Kidney epithelial cell (primary cell): ENCODE data around the gene GGA2. TPM values are rescaled to one million over a fixed set of nuclear protein-coding genes. Genes with fewer than 3 reads are reported as not detected.
"Not testable (repeated sequence)": the region's sequence is repeated elsewhere in the genome, so short reads cannot be mapped to it uniquely, and the experiment has no call there.

ENCODE experiments used
- DNase-seq: peaks from one replicate; pipeline ENCODE4 v3.0.0-alpha.2; 2010; ENCODE audit warnings: low read depth
- H3K27me3 ChIP-seq: 2 replicates; pipeline ENCODE4 v1.6.0; 2011; ENCODE audit warnings: low read length; ENCODE audit not compliant: control insufficient read depth, insufficient read depth
- H3K36me3 ChIP-seq: 2 replicates; pipeline ENCODE4 v1.5.1; 2011; ENCODE audit warnings: low read length; ENCODE audit not compliant: control insufficient read depth, insufficient read depth
- H3K4me3 ChIP-seq: 2 replicates; pipeline ENCODE4 v1.5.1; 2011; ENCODE audit warnings: low read depth, mild to moderate bottlenecking, control low read depth, low read length
- total RNA-seq: library from RNA; depleted of rRNA; stranded (reverse); fragments of >200 nt; gene quantifications from 2 replicates; pipeline ENCODE4 v1.2.3, GENCODE V29; 2015
- TF ChIP-seq, protein P1 (sequence below): IDR thresholded peaks from 2 replicates; pipeline ENCODE4 v1.5.1; 2011; ENCODE audit warnings: mild to moderate bottlenecking, moderate library complexity, low read length, control low read depth, inconsistent platforms; ENCODE audit not compliant: insufficient read depth, poor library complexity, severe bottlenecking

GGA2 gene
- total RNA-seq, 1 donor from 2014 or later: 41.6 TPM

DNA sequence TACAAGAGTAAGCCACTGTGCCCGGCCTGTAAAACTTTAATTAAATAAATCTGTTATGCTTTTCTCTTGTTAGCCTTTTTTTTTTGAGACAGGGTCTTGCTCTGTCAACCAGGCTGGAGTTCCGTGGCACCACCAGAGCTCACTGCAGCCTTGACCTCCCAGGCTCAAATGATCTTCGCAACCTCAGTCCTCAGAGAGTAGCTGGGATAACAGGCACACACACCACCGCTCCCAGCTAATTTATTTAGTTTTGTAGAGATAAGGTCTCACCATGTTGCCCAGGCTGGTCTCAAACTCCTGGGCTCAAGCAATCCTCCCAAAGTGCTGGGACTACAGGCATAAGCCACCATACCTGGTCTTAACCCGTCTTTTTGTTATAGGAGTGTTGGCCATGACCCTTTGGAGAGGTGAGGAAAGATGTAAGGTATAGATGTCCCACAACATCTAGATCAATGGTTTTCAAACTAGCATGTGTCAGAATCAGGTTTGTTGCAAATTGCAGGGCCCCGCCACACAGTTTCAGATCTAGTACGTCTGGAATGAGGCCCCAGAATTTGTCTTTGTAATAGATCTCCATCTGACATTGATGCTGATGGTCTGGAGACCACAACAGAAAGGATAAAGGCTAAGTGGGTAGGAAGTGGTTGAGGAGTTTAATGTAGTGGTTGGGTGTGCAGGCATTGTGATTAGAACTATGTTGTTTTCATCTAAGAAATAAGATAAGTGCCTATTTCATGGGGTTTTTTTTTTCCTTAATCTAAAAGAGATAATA, 4.3 kb upstream of the GGA2 start:
- TF ChIP-seq, protein P1, sequence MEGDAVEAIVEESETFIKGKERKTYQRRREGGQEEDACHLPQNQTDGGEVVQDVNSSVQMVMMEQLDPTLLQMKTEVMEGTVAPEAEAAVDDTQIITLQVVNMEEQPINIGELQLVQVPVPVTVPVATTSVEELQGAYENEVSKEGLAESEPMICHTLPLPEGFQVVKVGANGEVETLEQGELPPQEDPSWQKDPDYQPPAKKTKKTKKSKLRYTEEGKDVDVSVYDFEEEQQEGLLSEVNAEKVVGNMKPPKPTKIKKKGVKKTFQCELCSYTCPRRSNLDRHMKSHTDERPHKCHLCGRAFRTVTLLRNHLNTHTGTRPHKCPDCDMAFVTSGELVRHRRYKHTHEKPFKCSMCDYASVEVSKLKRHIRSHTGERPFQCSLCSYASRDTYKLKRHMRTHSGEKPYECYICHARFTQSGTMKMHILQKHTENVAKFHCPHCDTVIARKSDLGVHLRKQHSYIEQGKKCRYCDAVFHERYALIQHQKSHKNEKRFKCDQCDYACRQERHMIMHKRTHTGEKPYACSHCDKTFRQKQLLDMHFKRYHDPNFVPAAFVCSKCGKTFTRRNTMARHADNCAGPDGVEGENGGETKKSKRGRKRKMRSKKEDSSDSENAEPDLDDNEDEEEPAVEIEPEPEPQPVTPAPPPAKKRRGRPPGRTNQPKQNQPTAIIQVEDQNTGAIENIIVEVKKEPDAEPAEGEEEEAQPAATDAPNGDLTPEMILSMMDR: no peak
- H3K4me3 ChIP-seq: no peak overlapping the region
- no peaks in the 10 kb centered on the region for H3K27me3 ChIP-seq
- no peak for DNase-seq
- no peaks in the 10 kb centered on the region for H3K36me3 ChIP-seq

DNA sequence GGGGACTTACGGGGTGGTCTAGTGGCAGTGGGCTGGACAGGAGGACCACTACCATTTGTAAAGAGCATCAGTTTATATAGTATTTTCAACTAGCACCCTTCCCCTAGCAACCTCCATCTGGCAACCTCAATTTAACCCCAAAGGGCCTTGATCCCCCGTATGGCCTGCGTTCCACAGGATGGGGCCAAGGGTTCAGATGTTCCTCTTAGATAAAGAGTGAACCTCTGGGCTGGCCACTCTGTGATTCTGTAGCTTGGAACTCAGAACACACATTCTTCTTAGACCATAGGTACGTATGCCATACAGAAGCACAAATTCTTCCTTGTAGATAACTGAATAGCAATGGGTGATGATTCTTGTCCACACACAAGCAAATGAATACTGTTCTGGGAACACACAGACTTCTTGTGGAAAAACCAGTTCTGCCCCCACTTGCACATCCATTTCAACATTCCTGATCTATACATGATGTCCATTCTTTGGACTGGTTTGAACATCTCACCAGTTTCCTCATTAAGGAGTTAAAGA, 1.9 kb upstream of the GGA2 start:
- no peak for DNase-seq
- TF ChIP-seq, protein P1: no peak
- H3K4me3 ChIP-seq: no peak overlapping the region
- H3K27me3 ChIP-seq: no peaks in the 10 kb centered on the region
- H3K36me3 ChIP-seq: no peaks in the 10 kb centered on the region

DNA sequence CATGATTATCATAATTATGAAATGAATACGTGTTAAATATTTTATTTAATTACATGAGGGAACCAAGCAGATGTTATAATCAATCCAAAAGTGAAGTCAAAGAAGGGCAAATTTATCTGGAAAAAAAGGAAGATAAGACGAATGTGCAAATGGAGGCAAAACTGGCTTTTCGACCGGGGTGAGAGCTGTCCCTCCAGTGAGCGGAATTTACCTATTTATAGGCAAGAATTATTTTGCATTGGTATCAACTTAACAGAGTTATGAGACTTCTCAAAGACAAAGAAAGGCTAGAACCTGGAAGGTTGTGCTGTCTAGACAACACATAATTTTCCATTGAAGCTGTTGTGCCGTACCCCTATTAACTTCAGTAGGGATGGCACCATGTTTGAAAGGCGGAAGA, 1.4 kb upstream of the GGA2 start:
- Histone ChIP-seq H3K36me3 (no peaks in the 10 kb centered on the region), H3K4me3 (no peak overlapping the region), H3K27me3 (no peaks in the 10 kb centered on the region)
- TF ChIP-seq, protein P1: no peak
- DNase-seq: no peak

DNA sequence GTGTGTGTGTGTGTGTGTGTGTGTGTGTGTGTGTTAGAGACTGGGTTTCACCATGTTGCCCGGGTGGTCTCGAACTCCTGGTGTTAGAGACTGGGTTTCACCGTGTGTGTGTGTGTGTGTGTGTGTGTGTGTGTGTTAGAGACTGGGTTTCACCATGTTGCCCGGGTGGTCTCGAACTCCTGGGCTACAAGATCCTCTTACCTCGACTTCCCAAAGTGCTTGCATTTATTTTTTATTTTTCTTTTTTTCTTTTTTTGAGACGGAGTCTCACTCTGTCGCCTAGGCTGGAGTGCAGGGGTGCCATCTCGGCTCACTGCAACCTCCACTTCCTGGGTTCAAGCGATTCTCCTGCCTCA, 599 bp upstream of the GGA2 start:
- H3K36me3 ChIP-seq, DNase-seq, H3K27me3 ChIP-seq: not testable (repeated sequence)
- H3K4me3 ChIP-seq: peak overlapping the region; percentile 73

DNA sequence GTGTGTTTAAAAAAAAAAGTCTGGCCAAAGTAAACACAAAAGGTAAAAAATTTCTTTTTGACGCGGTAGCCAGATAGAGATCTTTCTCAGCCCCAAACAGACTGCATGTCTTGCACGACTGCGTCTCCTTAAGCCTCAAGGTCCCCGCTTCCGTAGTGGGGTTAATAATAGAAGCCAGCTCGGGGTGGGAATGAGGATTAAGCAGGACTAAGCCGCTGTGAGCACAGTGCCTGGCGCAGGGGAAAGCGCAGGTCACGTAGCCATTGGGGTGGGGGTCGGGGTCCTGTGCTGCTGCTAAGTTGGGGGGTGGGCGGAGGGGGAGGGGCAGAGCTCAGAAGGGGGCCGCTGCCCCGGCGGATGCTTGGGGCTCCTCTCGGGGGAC, 521 bp downstream of the GGA2 start:
- DNase-seq: no peak
- peak overlapping the region; percentile 73 for H3K4me3 ChIP-seq
- TF ChIP-seq, protein P1: no peak
- H3K27me3 ChIP-seq: no peaks in the 10 kb centered on the region
- H3K36me3 ChIP-seq: no peaks in the 10 kb centered on the region

DNA sequence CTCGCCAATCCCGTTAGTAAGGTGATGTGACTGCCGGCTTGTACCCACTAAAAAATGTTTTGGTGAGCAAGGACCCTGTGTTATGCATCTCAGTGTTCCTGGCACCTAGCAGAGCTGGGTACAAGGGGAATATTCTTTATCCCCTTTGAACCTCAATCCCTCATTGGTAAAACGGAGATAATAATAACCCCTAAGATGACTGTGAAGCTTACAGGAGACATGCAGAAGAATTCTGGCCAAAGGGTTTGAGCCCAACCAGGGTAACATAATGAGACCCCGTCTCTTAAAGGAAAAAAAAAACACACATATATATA, 896 bp downstream of the GGA2 start:
- H3K36me3 ChIP-seq: no peaks in the 10 kb centered on the region
- H3K27me3 ChIP-seq: no peaks in the 10 kb centered on the region
- peak overlapping the region; percentile 73 for H3K4me3 ChIP-seq
- TF ChIP-seq, protein P1: no peak
- DNase-seq: no peak
